DMS 273 treated with DMSO at 0.1 percent for 48 hours (cell line): ENCODE data around the gene INO80.
"Not testable (repeated sequence)": the region's sequence is repeated elsewhere in the genome, so short reads cannot be mapped to it uniquely, and the experiment has no call there.

ENCODE experiments used
- DNase-seq: peaks from one replicate; lab custom pipeline; 2025; lab: John Stamatoyannopoulos, UW

The INO80 gene, protein sequence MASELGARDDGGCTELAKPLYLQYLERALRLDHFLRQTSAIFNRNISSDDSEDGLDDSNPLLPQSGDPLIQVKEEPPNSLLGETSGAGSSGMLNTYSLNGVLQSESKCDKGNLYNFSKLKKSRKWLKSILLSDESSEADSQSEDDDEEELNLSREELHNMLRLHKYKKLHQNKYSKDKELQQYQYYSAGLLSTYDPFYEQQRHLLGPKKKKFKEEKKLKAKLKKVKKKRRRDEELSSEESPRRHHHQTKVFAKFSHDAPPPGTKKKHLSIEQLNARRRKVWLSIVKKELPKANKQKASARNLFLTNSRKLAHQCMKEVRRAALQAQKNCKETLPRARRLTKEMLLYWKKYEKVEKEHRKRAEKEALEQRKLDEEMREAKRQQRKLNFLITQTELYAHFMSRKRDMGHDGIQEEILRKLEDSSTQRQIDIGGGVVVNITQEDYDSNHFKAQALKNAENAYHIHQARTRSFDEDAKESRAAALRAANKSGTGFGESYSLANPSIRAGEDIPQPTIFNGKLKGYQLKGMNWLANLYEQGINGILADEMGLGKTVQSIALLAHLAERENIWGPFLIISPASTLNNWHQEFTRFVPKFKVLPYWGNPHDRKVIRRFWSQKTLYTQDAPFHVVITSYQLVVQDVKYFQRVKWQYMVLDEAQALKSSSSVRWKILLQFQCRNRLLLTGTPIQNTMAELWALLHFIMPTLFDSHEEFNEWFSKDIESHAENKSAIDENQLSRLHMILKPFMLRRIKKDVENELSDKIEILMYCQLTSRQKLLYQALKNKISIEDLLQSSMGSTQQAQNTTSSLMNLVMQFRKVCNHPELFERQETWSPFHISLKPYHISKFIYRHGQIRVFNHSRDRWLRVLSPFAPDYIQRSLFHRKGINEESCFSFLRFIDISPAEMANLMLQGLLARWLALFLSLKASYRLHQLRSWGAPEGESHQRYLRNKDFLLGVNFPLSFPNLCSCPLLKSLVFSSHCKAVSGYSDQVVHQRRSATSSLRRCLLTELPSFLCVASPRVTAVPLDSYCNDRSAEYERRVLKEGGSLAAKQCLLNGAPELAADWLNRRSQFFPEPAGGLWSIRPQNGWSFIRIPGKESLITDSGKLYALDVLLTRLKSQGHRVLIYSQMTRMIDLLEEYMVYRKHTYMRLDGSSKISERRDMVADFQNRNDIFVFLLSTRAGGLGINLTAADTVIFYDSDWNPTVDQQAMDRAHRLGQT (N-terminal part only)

DNA sequence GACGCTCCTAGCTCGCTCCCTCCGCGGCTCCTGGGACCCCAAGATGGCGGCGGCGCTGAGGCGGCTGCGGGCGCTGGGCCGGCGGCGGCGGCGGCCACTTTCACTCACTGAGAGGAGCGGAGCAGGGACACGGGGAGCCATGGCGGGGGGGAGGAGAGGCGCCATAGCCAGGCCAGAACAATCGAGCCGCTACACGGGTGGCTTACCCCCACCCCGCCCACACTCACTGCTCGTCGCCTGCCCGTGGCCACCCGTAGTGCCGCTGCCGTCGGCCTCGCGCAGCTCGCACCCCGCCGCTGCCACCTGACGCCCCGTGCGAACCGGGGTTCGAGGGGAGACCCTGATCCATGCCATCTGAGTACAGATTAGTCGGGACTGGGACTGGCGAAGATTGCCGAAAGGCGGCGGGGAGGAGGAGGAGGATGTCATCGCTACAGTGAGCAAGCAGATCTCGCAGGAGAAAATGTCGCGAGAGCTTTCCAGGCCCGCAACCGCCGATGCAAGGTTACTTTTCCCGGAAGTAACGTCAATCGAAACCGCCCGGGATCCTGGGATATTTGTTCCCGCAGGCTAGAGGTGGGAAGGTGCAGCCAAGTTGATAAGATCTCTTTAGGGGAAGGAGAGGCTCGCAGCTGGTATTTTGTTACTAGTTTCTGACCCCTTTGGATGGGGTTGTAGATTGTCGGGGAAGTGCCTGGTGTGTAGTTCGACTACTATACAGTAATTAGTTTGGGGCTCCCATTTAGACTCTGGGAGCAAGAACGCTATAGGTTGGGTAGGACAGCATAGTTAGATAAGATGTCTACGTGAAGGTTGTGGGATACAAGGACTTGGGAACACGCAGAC, at the start of gene INO80:
INO80 (minus strand) TSS at position 165 of the 846 bp plus-strand sequence. CDS start 19,970 bp downstream, outside the sequence.
- DNase-seq: peak; percentile 92

DNA sequence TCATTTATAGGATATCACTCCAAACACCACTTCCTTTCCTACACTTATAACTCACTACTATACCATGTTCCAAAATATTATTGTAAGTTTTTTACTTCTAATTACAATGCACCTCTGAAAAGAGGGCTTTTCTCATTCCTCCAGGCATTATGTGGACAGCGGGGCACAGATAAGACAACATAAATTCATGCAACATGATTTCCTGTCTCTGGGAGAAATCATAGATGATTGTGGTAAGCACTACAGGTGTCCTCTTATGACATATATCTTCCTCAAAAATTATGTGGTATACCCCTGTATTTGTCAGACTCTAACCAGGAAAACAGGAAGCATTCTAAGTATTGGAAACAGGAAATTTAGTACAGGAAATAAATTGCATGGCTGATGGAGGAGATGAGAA, 45.7 kb upstream of the INO80 start:
- DNase-seq: no peak

DNA sequence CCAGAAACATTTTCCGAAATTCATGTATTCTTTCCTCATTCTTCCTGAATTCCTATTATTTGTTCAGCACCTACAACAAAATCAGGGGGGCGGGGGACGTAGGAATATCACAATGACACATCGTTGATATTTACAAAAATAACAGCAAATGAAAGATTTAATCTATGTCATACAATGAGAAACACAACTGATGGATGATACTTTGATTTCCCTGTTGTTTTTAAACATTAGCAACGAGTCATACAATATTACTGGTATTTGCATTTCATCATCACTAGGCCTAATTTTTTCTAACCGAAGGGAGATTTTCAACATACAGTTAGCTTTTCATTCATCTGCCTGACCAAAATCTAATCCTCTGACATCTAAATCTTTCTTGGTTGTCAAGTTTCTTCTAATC, 45.3 kb upstream of the INO80 start:
- no peak for DNase-seq

DNA sequence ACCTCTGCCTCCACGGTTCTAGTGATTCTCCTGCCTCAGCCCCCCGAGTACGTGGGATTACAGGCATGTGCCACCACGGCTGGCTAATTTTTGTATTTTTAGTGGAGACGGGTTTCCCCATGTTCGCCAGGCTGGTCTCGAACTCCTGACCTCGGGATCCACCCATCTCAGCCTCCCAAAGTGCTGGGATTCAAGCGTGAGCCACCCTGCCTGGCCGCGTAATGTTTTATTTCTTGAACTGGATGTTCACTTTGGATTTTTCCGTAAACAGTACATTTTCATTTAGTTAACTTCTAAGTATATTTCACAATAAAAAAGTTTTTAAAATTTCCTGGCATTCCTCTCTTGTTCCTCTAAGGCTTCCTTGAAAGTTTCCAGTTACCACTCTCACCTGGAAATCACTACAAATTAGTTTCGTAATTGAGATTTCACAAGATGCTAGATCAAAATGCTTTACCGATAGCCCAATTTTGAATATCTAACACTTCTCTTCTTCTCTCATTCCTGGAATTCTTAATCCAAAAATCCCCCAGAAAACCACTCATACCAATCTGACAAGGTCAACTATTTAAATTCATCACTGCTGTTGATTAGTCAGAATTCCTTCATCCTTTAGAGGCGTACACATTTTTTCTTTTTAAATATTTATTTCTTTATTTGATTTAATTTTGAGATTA, 44.7 kb upstream of the INO80 start:
- DNase-seq: no peak

DNA sequence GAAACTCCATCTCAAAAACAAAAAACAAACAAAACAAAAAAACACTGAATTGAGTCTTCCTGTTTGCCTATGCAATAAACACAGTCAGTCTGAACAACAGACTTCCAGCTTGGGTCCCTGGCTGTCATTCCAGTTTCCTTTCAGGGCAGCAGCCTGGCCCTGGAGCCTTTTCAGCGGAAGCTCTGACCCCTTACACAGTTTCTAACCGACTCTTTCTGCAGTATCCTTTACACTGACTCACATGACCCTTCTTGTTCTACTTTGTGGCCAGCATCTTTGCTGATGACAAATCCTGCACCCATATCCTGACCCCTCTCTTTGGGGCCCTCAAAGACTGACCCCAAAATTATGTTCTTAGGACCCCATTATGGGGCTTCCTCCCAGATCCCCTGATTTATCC, 38.3 kb upstream of the INO80 start:
- DNase-seq: no peak

DNA sequence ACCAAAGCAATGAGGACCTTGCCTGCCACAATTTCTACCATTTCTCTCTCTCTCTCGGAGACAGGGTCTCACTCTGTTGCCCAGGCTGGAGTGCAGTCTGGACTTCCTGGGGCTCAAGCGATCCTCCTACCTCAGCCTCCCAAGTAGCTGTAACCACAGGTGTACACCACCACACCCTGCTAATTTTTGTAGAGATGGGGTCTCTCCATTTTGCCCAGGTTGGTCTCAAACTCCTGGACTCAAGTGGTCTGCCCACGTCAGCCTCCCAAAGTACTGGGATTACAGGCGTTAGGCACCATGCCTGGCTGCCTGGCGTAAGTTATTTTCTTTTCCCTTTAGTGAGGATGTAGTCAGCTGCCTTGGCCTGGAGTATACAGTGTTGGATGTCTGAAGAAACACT, 37.7 kb upstream of the INO80 start:
- no peak for DNase-seq

DNA sequence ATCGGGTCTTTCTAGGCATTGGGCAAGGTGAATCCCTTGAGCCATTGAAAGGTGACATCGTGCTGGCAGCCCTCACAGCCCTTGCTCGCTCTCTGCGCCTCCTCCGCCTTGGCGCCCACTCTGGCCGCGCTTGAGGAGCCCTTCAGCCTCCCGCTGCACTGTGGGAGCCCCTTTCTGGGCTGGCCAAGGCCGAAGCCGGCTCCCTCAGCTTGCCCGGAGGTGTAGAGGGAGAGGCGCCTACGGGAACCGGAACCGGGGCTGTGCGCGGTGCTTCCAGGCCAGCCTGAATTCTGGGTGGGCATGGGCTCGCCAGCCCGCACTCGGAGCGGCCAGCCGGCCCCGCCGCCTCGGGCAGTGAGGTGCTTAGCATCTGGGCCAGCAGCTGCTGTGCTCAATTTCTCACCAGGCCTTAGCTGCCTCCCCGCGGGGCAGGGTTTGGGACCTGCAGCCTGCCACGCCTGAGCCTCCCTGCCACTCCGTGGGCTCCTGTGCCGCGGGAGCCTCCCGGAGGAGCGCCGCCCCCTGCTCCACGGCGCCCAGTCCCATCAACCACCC, 35.4 kb upstream of the INO80 start:
- no peak for DNase-seq

DNA sequence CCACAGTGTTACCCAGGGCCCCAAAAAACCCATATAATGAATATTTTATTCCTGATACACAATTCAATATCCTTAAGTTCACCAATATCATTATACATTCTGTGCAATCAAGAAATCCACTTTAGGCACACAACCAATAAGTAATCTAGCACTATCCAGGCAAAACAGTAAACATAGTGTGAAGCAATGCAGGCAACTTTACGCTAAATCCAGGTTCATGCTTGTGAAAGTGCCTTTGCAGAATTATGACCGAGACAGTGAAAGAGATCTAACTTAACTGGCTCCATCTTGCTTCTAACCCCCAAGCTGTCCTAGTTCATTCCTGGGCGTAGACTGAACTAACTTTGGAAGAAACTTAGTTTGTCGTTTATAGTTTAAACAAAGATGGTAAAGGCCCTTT, 34.2 kb upstream of the INO80 start:
- no peak for DNase-seq

DNA sequence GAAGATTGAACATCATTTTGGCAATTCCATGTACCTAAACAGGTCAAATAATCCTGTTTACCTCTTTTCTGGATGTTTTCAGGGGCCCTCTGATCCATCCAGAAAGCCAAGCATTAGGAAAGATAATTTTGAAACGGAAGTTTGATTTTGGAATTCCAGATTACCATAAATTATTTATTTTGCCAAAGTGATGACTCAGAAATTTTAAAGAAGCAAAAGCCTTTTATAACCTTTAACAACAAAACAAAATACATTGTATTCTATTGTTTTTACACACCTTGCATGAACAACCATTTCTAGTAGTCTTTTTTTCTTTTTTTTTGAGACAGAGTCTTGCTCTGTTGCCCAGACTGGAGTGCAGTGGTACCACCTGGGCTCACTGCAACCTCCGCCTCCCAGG, 32.0 kb upstream of the INO80 start:
- no peak for DNase-seq

DNA sequence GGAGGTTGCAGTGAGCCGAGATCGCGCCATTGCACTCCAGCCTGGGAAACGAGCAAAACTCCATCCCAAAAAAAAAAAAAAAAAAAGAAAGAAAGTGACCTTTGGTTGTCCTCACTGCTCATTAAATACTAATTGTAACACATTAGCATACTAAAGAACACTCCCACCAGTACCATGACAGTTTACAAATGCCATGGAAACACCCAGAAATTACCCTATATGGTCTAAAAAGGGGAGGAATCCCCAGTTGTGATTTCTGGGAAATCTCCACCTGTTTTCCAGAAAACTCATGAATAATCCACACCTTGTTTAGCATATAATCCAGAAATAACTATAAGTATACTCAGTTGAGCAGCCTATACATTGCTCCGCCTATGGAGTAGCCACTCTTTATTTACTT, 23.5 kb upstream of the INO80 start:
- no peak for DNase-seq

DNA sequence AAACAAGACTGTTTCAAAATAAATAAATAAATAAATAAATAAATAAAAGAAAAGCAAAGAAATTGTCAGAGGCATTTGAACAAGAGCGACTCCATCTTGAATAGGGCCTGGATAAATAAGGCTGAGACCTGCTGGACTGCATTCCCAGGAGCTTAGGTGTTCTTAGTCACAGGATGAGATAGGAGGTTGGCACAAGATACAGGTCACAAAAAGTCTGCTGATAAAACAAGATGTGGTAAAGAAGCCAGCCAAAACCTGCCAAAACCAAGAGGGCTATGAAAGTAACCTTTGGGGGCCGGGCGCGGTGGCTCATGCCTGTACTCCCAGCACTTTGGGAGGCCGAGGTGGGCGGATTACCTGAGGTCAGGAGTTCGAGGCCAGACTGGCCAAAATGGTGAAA, 23.0 kb upstream of the INO80 start:
- DNase-seq: not testable (repeated sequence)

DNA sequence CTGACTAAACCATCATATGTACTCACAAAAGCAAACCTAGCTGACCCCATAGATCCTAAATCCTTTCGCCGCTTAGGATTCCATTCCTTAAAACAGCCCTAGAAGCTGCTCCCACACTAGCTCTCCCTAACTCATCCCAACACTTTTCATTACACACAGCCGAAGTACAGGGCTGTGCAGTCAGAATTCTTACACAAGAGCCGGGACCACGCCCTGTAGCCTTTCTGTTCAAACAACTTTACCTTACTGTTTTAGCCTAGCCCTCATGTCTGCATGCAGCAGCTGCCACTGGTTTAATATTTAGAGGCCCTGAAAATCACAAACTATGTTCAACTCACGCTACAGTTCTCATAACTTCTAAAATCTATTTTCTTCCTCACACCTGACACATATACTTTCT, 19.5 kb upstream of the INO80 start:
- not testable (repeated sequence) for DNase-seq

DNA sequence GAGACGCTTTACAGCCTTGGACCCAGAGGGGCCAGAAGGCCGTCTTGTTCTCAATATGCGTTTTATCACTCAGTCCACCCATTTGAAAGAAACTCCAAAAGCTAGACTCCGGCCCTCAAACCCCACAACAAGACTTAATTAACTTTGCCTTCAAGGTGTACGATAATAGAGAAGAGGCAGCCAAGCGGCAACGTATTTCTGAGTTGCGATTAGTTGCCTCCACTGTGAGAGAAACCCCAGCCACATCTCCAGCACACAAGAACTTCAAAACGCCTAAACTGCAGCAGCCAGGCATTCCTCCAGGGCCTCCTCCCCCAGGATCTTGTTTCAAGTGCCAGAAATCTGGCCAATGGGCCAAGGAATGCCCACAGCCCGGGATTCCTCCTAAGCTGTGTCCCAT, 17.4 kb upstream of the INO80 start:
- DNase-seq: no peak

DNA sequence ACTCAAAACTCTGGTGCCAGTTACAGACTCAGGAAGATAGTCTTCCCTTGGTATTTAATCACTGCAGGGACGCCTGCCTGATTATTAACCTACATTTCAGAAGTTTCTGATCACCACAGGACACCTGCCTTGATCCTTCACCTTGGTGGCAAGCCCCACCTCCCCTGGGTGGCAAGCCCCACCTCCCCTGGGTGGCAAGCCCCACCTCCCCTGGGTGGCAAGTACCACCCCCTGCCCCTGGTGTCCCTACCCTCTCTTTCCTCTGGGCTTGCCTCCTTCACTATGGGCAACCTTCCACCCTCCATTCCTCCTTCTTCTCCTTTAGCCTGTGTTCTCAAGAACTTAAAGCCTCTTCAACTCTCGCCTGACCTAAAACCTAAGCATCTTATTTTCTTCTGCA, 16.0 kb upstream of the INO80 start:
- not testable (repeated sequence) for DNase-seq

DNA sequence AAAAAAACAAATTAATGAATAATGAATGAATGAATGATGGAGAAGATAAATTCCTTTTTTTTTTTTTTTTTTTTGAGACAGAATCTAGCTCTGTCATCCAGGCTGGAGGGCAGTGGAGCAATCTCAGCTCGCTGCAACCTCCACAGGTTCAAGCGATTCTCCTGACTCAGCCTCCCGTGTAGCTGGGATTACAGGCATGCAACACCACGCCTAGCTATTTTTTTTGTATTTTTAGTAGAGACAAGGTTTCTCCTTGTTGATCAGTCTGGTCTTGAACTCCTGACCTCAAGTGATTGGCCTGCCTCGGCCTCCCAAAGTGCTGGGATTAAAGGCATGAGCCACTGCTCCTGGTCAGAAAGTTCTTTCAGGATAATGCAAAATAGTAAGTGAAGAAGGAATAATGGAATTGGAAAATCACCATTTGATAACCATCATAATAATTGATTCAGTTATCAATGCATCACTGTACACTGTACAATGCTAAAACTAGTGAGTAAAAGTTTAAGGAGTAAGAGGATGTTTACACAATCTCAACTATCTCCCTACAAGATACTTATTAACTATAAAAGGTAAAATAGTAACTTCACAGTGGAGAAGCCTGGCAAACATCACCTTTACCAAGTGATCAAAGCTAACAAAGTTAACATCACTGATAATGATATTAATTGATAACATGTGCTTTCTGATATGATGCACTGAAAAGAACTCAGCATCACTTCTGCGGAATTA, 12.3 kb upstream of the INO80 start:
- DNase-seq: no peak

DNA sequence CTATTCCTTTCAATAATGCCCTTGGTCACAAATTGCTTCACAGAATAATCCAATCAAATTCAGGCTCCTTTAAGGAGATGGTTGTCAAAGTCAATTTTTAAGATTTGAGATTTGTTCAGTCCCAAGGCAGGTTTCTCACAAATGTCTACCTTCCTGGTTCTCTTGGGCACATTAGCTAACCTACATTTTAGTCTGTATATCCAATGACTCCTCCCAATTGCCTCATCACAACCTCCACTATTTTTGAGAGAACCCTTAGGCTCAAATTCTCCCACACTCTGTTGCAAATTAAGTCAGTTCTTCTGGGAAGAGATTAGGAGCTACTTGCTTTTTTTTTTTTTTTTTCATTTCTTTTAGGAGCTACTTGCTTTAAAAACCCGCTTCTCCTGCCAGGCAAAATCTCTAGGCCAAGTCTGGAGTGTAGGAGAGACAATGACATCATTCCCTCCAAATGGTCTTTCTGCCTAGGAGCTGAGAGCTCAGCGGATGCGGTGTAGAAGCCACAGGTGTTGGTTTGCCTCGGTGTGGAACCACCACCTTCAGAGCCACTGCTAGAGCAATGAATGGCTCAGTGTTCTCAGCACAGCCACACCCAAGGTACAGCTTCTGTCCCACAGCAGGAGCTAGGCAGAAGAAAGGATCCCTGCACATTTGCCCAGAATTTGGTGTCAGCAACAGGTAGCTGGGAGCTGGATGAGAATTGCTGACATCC, 10.0 kb upstream of the INO80 start:
- no peak for DNase-seq

DNA sequence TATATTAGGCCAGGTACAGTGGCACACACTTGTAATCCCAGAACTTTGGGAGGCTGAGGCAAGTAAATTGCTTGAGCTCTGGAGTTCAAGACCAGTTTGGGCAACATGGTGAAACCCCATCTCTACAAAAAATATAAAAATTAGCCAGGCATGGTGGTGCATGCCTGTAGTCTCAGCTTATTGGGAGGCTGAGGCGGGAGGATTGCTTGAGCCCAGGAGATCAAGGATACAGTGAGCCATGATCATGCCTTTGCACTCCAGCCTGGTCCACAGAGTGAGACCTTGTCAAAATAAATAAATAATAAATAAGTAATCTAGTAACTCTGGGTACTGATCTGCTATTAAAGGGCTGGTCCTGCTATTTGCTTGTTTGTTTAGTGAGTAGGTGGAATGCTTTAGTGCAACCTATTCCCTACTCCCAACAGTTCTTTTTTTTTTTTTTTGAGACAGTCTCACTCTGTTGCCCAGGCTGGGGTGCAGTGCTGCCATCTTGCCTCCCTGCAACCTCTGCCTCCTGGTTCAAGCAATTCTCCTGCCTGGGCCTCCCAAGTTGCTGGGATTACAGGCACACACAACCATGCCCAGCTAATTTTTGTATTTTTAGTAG, 9.1 kb upstream of the INO80 start:
- DNase-seq: no peak

DNA sequence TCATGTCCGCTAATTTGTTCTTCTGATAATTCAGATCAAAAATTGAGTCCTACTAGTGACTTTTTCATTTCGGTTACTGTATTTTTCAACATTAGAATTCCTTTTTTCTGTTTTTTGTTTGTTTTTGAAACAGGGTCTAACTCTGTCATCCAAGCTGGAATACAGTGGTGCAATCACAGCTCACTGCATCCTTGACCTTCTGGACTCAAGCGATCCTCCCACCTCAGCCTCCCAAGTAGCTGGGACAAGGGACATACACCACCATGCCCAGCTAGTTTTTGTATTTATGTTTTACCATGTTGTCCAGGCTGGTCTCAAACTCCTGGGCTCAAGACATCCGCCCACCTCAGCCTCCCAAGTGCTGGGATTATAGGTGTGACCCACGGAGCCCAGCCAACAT, 8.0 kb upstream of the INO80 start:
- DNase-seq: no peak

DNA sequence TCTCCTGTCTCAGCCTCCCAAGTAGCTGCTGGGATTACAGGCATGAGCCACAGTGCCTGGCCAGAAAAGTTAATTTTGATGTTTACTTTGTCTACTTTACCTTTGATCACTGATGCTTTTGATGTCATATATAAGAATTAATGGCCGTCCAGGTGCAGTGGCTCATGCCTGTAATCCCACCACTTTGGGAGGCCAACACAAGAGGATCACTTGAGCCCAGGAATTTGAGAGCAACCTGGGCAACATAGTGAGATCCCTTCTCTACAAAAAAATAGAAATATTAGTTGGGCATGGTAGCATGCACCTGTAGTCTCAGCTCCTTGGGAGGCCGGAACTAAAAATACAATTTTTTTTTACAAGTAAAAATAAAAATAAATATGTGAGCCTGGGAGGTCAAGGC, 6.8 kb upstream of the INO80 start:
- DNase-seq: no peak
